EL (cell line): Measurements from ENCODE around the gene FAM13A.

Experiments
- DNase-seq: peaks from one replicate; pipeline ENCODE4 v3.0.0-alpha.2; 2016

The FAM13A gene

GRCh38 chr4:88738180-88738579 lies 318.8 kb downstream of the FAM13A start:
- no peak for DNase-seq

- no peak for DNase-seq
Measured at GRCh38 chr4:88737307-88737941, 319.6 kb downstream of the FAM13A start.

GRCh38 chr4:88736264-88736663 lies 320.7 kb downstream of the FAM13A start:
- DNase-seq = no peak

- no peak for DNase-seq
Measured at GRCh38 chr4:88735564-88735963, 321.4 kb downstream of the FAM13A start.

DNA sequence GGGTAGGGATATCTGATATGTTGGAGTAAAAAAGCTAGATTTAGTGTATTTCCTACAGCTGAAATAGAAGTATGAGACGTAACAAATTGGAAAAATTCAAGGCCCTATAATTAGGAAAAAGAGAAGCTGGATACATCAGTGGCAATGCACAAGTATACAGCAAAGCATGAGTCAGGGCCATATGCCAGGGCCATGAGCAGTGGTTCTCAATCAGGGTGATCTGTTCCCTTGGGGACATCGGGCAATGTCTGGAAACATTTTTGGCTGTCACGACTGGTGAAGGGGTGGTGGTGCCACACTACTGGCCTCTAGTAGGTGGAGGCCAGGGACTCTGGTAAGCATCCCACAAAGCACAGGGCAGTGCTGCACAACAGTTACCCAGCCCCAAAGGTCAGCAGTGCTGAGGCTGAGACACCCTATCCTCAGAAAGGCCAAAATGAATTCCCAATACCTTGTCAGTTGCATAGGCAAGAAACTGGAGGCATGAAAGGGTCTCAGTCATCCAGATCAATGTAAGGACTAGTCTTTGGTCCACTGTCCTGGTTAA lies 322.5 kb downstream of the FAM13A start:
- DNase-seq = no peak

DNA sequence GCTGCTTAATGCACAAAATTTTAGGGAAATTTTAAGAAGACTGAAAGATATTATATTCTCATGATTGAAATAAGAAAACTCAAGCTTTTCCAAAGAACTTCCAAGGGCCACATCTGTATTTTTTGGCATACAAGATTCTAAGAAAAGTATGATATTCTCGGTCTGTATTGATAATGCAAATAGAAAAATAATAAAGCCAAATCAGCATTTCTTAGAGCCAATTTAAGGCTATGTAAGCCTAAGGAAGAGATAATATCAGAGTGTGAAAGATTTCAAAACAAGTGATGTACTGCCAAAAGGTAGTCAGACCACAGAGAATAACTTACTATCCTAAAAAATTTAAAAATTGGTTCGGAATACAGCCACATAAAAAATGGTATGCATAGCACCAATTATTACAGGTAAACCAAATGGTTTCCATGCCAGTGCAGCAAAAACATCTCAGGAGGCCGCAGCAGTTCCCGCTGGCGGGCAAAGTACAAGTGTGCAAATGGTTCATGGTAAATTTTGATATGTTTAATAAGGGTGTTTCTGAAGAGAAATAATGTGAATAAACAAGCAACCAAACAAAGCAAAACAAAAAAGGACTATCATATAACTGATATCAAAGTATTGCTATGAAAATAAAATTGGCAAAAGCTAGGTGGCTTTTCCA lies 324.1 kb downstream of the FAM13A start:
- DNase-seq = no peak

DNA sequence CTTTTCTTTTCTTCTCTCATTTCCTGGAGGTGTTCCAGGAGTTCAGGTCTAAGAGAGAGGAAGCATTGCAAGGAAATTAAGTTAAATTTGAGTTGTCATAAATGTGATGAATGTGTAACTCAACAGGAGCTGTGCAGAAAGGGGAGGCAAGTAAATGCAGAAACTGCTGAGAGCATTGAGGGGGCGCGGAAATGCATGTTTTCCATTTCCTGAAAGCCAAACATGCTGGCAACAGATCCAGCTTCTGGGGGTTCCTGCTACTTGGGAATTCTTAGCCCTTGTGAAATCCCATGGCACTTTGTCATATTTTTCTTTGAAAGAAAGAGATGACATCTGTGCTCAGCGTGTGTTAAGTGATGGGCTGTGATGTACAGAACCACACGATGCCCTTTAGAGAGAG lies 325.6 kb downstream of the FAM13A start:
- DNase-seq = no peak

- no peak for DNase-seq
Measured at GRCh38 chr4:88730811-88731210, 326.2 kb downstream of the FAM13A start.

GRCh38 chr4:88729146-88729760 lies 327.7 kb downstream of the FAM13A start:
- DNase-seq = no peak

DNA sequence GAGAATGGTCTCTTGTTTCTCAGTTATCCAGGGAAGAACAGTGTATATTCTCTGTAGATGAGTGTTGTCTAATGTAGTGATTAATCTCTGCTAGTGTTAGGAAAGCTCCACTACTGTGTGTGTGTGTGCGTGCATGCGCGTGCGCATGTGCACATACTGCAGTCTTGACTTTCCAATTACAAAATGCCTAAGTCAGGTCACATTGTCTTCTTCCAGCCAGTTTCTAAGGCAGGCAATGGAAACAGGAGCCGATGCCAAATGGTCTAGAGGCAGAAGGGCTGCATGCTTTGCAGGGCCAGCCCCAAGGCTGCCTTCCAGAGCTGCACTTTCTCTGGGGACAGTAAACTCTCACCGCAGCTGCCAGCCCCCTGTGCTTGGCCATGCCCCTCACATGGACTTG lies 328.8 kb downstream of the FAM13A start:
- DNase-seq = no peak

DNA sequence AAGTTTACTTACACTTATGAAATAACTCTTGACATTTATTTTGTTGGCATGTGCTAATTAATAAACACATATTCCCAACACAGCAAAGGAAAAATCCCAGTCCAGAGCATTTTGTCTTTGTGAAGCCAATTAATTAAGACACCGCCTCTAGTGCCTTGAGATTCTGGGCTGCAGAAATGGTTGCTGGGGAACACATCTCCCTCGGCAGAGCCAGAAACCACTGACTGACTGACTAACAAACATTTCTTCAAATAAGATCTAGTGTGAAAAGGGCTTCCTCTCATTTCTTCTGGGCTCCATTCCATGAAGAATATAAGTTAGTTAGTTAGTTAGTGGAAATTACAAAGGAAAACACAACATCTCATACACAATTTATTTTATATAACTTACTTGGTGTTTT lies 331.0 kb downstream of the FAM13A start:
- DNase-seq = no peak

DNA sequence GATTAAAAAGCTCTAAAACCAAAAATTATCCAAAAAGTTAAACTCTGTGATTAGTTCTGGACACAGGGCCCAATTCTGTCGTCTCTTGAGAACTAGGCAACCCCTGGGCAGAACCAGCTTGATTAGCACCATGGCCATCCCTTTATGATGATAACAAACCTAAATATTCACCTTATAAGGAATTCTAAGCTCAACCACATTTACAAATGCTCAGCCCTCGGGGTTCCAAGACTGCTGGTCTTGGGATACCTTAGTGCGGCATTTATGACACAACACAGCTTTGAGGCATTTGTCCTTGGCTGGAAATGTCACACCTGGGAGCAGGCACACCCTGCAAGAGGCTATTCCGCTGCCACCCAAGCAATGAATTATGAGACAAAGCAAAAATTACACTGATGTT lies 331.8 kb downstream of the FAM13A start:
- no peak for DNase-seq

DNA sequence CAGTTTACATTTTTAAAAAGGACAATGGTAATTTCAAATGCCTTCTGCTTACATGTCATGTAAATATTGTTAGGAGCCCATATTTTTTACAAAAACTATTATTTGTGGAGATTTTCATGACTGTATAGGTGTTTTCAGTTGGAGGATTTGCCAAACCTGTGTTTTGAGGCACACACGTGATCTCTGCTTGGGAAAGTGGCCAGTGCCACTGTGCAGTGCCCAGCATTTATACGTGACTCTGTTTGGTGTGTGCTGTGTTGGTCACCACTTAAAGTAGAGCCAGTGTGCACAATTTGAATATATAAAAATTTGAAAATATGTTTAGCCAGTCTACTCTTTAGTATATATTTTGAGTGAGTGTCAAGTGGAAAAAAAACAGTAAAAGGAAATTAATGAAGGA lies 332.6 kb downstream of the FAM13A start:
- no peak for DNase-seq

DNA sequence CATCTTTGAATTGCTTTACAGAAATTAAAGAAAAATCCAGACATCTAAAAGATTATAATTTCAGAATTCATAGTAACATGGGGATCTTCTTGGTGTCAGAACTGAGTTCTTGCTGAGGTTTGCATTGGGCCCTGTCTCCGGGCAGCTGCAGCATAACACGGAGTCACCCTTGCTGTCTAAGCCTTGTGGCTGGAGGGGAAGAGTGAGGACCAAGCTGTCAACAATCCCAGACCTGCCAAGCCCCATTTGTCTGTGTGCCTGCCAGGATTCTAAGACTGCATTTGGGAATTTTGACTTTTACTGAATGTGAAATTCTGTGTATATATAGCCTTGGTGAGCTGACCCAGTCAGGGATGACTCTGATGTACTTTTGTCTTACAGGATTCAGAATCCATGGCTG lies 334.2 kb downstream of the FAM13A start:
- no peak for DNase-seq

DNA sequence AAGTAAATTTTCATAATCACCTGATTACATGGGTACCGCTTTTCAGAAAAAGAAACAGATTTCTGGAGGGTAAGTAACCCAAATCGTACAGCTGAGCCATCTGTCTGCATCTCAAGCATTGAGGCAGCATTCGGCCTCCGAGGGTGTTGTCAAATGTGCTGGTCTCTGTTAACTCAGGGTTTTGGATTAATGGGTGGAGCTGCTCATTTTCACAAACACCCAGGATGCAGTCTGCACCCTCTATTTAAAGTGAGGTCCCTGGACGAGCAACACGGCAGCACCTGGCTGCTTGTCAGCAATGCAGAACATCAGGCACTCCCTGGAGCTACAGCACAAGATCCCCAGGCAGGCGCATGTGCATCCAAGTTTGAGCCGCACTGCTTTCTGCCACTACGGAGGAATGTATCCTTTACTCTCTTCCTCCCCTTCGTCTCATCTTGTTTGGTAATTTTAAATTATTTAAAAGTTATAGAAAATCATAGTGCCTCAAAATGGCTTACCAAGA lies 334.7 kb downstream of the FAM13A start:
- no peak for DNase-seq

DNA sequence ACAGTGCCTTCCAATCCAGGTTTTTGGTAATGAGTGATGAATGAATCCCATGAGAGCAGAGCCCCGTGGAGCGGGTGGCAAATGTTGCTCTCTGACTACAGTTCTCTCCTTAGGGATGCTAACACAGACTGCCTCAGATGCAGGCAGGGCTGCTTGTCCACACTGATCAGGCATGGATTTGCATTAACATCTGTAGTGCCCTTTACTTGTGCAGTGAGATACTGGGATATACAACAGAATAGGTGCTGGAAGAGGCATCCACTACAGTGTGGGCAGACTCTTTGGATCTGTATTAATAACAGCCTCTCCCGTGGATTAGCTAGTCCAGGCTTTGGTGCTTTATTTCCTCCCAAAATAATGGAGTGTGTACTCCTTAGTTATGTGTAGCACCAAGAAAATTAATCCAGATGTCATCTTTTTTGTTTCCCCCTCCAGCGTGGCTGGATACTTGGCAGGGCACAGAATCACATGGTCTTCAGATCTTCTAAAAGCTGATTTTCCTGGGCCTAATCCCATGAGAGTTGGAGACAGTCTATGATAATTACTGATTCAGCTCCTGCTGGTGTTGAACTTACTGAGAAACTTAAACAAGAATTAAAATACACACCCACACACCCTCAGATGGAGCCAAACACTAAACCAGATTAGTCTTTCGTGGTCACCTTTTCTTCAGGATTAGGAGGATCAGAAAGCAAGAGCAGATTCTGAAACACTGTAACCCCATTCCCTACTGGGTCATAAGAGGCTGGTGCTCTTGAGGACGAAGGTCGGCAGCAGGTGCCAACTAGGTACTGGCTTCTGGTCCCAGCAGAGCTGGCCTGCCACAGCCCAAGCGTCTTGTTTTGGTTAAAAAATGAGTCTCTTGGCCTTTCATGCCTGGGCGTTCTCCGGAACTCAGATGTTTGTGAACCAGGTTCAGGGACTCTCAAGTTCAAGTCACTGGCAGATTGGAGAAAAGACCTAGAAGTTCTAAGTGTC lies 336.2 kb downstream of the FAM13A start:
- DNase-seq = no peak

DNA sequence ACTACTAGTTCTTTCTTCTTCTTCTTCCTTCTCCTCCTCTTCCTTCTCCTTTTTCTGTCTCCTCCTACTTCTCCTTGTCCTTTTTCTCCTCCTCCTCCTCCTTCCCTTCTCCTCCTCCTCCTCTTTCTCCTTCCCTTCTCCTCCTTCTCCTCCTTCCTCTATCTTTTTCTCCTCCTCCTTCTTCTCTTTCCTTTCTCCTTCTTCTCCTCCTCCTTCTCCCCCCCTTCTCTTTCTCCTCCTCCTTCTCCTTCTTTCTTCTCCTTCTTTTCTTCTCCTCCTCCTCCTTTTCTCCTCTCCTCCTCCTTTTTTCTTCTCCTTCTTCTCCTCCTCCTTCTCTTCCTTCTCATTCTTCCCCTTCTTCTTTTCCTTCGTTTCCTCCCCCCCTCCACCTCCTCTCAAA lies 337.6 kb downstream of the FAM13A start:
- DNase-seq = no peak

DNA sequence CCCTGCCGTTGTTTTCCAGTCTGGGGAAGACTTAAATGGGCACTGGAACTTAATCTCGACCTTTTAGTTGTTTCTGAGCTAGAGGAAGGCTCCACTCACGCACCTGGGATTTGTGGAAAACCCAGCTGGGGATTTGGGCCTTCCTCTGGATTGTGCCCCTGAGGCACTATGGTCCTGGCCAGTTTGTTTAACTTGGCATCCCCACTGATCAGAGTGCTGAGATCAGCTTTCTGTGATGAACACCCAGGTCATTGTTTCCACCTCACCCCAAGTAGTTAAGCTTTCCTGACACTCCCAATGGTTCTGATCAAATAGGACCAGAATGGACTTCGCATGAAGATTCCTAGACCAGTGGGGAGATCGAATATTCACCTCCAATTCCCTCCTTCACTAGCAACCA lies 338.9 kb downstream of the FAM13A start:
- no peak for DNase-seq

GRCh38 chr4:88713782-88714181 lies 343.2 kb downstream of the FAM13A start:
- DNase-seq = no peak

GRCh38 chr4:88709989-88710388 lies 347.0 kb downstream of the FAM13A start:
- DNase-seq = no peak

DNA sequence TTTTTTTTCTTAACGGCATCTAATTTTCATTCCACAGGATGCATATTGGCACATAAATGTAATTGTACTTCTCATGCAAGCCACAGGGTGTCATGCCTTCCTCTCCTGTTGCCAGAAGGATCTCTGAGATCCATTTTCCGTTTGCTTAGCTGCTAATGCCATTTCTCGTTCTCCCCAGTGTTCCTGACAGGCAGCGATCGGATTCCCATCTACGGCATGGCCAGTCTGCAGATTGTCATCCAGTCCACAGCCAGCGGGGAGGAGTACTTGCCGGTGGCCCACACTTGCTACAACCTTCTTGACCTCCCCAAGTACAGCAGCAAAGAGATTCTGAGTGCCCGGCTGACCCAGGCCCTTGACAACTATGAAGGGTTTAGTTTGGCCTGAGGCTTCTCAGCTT lies 350.4 kb downstream of the FAM13A start:
- DNase-seq = peak; percentile 55

DNA sequence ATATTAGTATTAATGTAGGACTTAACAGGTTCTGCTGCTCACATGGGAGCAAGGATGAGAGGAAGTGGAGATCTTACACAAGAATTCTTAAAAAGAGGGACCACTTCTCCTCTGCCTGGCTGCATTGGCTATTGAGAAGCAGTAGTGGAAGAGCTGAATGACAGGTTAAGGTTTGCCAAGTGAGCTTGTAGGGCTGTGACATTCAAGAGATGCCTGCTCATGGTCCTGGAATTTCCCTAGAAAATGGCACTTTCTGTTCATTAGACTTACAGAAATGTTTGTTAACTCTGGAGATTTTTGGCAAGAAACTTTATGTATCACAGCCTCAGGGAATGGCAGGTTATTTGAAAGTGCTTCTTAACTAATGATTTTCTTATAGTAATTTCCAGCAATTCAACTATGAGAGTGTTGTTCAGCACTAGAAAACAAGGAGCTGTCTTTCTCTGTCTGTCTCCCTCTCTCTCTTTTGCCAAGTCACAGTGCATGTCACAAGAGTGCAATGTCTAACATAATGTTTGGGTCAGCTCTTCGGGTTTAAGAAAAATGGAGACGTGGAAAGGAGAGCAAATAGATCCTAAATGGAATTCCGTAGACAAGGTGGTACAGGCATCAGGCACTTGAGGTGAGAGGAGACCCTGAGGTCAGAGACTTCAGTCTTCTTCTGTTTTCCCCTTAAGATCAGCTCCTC lies 351.0 kb downstream of the FAM13A start:
- DNase-seq = peak; percentile 51
